IPS DF 19.7 (cell line): Measurements from ENCODE around the gene ADGRF4.

Experiments
- DNase-seq: peaks from one replicate; pipeline ENCODE4 v3.0.0-alpha.2; 2013; ENCODE audit warnings: low read depth, low spot score

ADGRF4 gene

GRCh38 chr6:47698342-47698787, at the start of gene ADGRF4:
TSS of gene ADGRF4 (plus strand) at chr6:47698580. CDS start at chr6:47707246, 8,666 bp downstream.
- no peak for DNase-seq

GRCh38 chr6:47650553-47651432, 47.6 kb upstream of the ADGRF4 start:
- no peak for DNase-seq

- no peak for DNase-seq
Measured at GRCh38 chr6:47651505-47651944, 46.9 kb upstream of the ADGRF4 start.

- DNase-seq: no peak
Measured at GRCh38 chr6:47653706-47654105, 44.7 kb upstream of the ADGRF4 start.

GRCh38 chr6:47654255-47654654, 44.1 kb upstream of the ADGRF4 start:
- DNase-seq: no peak

GRCh38 chr6:47655719-47656595, 42.4 kb upstream of the ADGRF4 start:
- peak; percentile 75 for DNase-seq

- DNase-seq: no peak
Measured at GRCh38 chr6:47661960-47662359, 36.4 kb upstream of the ADGRF4 start.

GRCh38 chr6:47663462-47664216, 34.7 kb upstream of the ADGRF4 start:
- DNase-seq: peak; percentile 83

GRCh38 chr6:47665112-47665511, 33.3 kb upstream of the ADGRF4 start:
- no peak for DNase-seq

GRCh38 chr6:47669684-47670513, 28.5 kb upstream of the ADGRF4 start:
- DNase-seq: no peak

GRCh38 chr6:47670851-47671250, 27.5 kb upstream of the ADGRF4 start:
- DNase-seq: no peak

- no peak for DNase-seq
Measured at GRCh38 chr6:47671777-47672176, 26.6 kb upstream of the ADGRF4 start.

- DNase-seq: no peak
Measured at GRCh38 chr6:47672816-47673215, 25.6 kb upstream of the ADGRF4 start.

- no peak for DNase-seq
Measured at GRCh38 chr6:47674673-47675072, 23.7 kb upstream of the ADGRF4 start.

GRCh38 chr6:47677381-47678100, 20.8 kb upstream of the ADGRF4 start:
- no peak for DNase-seq

- DNase-seq: no peak
Measured at GRCh38 chr6:47678739-47679138, 19.6 kb upstream of the ADGRF4 start.

- DNase-seq: no peak
Measured at GRCh38 chr6:47679322-47679906, 19.0 kb upstream of the ADGRF4 start.

GRCh38 chr6:47680051-47680450, 18.3 kb upstream of the ADGRF4 start:
- no peak for DNase-seq

GRCh38 chr6:47680724-47681123, 17.7 kb upstream of the ADGRF4 start:
- DNase-seq: no peak
